ENCODE results near the gene PRKACA.

PRKACA gene

GRCh38 chr19:14093117-14093823 is 24.3 kb downstream of the PRKACA start:
- no peak for DNase-seq (ENCODE audit: low read depth in 2 of 2)

- DNase-seq (ENCODE audit: low read depth in 2 of 2): no peak
Measured at GRCh38 chr19:14091813-14092462, 25.6 kb downstream of the PRKACA start.

- DNase-seq (ENCODE audit: low read depth in 2 of 2): peak; percentile 37 to 70
Measured at GRCh38 chr19:14091081-14091812, 26.3 kb downstream of the PRKACA start.

GRCh38 chr19:14090509-14091080 is 27.0 kb downstream of the PRKACA start, which contains the start of gene SAMD1:
Gene SAMD1 (minus strand): TSS chr19:14090751.
- DNase-seq (ENCODE audit: low read depth in 2 of 2): peak; percentile 66 to 73

- no peak for DNase-seq (ENCODE audit: low read depth in 2 of 2)
Measured at GRCh38 chr19:14089662-14090508, 27.7 kb downstream of the PRKACA start.

GRCh38 chr19:14089412-14089661 is 28.2 kb downstream of the PRKACA start:
- DNase-seq (ENCODE audit: low read depth in 2 of 2): no peak

GRCh38 chr19:14088634-14089411 is 28.7 kb downstream of the PRKACA start:
- no peak for DNase-seq (ENCODE audit: low read depth in 2 of 2)

GRCh38 chr19:14086098-14086497 is 31.5 kb downstream of the PRKACA start:
- no peak for DNase-seq (ENCODE audit: low read depth in 2 of 2)

- DNase-seq (ENCODE audit: low read depth in 2 of 2): no peak
Measured at GRCh38 chr19:14085309-14085995, 32.1 kb downstream of the PRKACA start, which contains the start of gene C19orf67. Gene C19orf67 (minus strand): TSS chr19:14085783. CDS start chr19:14085627, 156 bp downstream.

- no peak for DNase-seq (ENCODE audit: low read depth in 2 of 2)
Measured at GRCh38 chr19:14082675-14082960, 34.9 kb downstream of the PRKACA start.

- no peak for DNase-seq (ENCODE audit: low read depth in 2 of 2)
Measured at GRCh38 chr19:14081797-14082674, 35.5 kb downstream of the PRKACA start.

GRCh38 chr19:14080887-14081796 is 36.4 kb downstream of the PRKACA start:
- DNase-seq (ENCODE audit: low read depth in 2 of 2): peak; percentile 97 to 99

GRCh38 chr19:14078411-14078810 is 39.2 kb downstream of the PRKACA start:
- no peak for DNase-seq (ENCODE audit: low read depth in 2 of 2)

GRCh38 chr19:14073925-14074838 is 43.4 kb downstream of the PRKACA start:
- no peak for DNase-seq (ENCODE audit: low read depth in 2 of 2)

GRCh38 chr19:14073261-14073924 is 44.2 kb downstream of the PRKACA start:
- DNase-seq (ENCODE audit: low read depth in 2 of 2): peak; percentile 60 to 71

- DNase-seq (ENCODE audit: low read depth in 2 of 2): no peak
Measured at GRCh38 chr19:14072535-14073260, 44.9 kb downstream of the PRKACA start, which contains the start of gene MISP3. Gene MISP3 (plus strand): TSS chr19:14072786. CDS start chr19:14073310, 524 bp downstream.

All from stimulated activated CD4-positive, alpha-beta T cell treated with anti-CD3 and anti-CD28 coated beads, Interleukin-15, amount 100 ng/mL, for 48 hours (primary cell).